GM23338 (cell line): Measurements from ENCODE around the gene TBC1D16. TPM values are rescaled to one million over a fixed set of nuclear protein-coding genes. Genes with fewer than 3 reads are reported as not detected.

Experiments
- ATAC-seq: fragments of 200-7000 bp; cut with Tn5 transposase; 3 replicates; pipeline ENCODE4 v1.9.1; 2020
- DNase-seq: peaks from one replicate; pipeline ENCODE4 v3.0.0-alpha.2; 2015; ENCODE audit warnings: low spot score
- H2AFZ ChIP-seq: fragments of 200-600 bp; sonication (generic); 2 replicates; pipeline ENCODE4 v1.8.0; 2016; ENCODE audit warnings: antibody characterized with exemption, mild to moderate bottlenecking, moderate library complexity
- H3F3A ChIP-seq: fragments of 200-600 bp; sonication (generic); replicated peaks from 2 replicates; pipeline ENCODE4 v1.8.0; 2017; ENCODE audit warnings: antibody characterized with exemption, mixed run types, low read depth
- H3K27ac ChIP-seq: fragments of 200-600 bp; sonication (generic); 2 replicates; pipeline ENCODE4 v1.6.1; 2016; ENCODE audit warnings: low read depth
- H3K27me3 ChIP-seq: fragments of 200-600 bp; sonication (generic); 2 replicates; pipeline ENCODE4 v1.8.0; 2016; ENCODE audit warnings: mild to moderate bottlenecking, mixed run types, moderate library complexity; ENCODE audit not compliant: insufficient read depth
- H3K36me3 ChIP-seq: fragments of 200-600 bp; sonication (generic); 2 replicates; pipeline ENCODE4 v1.8.0; 2016; ENCODE audit warnings: mild to moderate bottlenecking; ENCODE audit not compliant: insufficient read depth
- H3K4me1 ChIP-seq: fragments of 200-600 bp; sonication (generic); 2 replicates; pipeline ENCODE4 v1.8.0; 2016; ENCODE audit warnings: mild to moderate bottlenecking, moderate library complexity; ENCODE audit not compliant: insufficient read depth
- H3K4me2 ChIP-seq: fragments of 200-600 bp; sonication (generic); 2 replicates; pipeline ENCODE4 v1.7.1; 2017; ENCODE audit warnings: mixed run types
- H3K4me3 ChIP-seq: fragments of 200-600 bp; sonication (generic); 2 replicates; pipeline ENCODE4 v1.6.1; 2016; ENCODE audit warnings: mixed run types
- H3K79me2 ChIP-seq: fragments of 200-600 bp; sonication (generic); replicated peaks from 2 replicates; pipeline ENCODE4 v1.8.0; 2017; ENCODE audit warnings: mild to moderate bottlenecking; ENCODE audit not compliant: insufficient read depth
- H3K9me2 ChIP-seq: fragments of 200-600 bp; sonication (generic); 2 replicates; pipeline ENCODE4 v1.8.0; 2017; ENCODE audit not compliant: insufficient read depth
- H4K20me1 ChIP-seq: fragments of 200-600 bp; sonication (generic); replicated peaks from 2 replicates; pipeline ENCODE4 v1.8.0; 2017; ENCODE audit warnings: mild to moderate bottlenecking; ENCODE audit not compliant: insufficient read depth
- H3K27ac Mint-ChIP-seq: 2 replicates; pipeline ENCODE4 v1.8.0; 2020; ENCODE audit warnings: inconsistent platforms, mild to moderate bottlenecking, moderate library complexity, mixed read lengths
- H3K27me3 Mint-ChIP-seq: 3 replicates; pipeline ENCODE4 v1.8.0; 2022; ENCODE audit warnings: low read depth, mild to moderate bottlenecking, moderate library complexity, mixed read lengths, inconsistent platforms; ENCODE audit not compliant: insufficient read depth, poor library complexity
- H3K36me3 Mint-ChIP-seq: 3 replicates; pipeline ENCODE4 v1.8.0; 2021; ENCODE audit warnings: low read depth, mild to moderate bottlenecking, inconsistent platforms, moderate library complexity, mixed read lengths
- H3K4me1 Mint-ChIP-seq: 3 replicates; pipeline ENCODE4 v1.8.0; 2020; ENCODE audit warnings: mild to moderate bottlenecking, inconsistent platforms, mixed read lengths
- H3K4me3 Mint-ChIP-seq: 3 replicates; pipeline ENCODE4 v1.8.0; 2021; ENCODE audit warnings: moderate library complexity, mild to moderate bottlenecking, inconsistent platforms, mixed read lengths
- H3K9me3 Mint-ChIP-seq: 3 replicates; pipeline ENCODE4 v1.8.0; 2020; ENCODE audit warnings: moderate library complexity, mild to moderate bottlenecking, inconsistent platforms, mixed read lengths
- CREB1 ChIP-seq: fragments of 250-450 bp; sonication (Bioruptor Pico); IDR thresholded peaks from 2 replicates; pipeline ENCODE4 v1.5.0; 2020; ENCODE audit warnings: low read depth, mild to moderate bottlenecking, moderate library complexity
- CTCF ChIP-seq, 2 experiments: fragments of 200-600 bp in 1 of 2; sonication (generic) in 1 of 2; conservative IDR thresholded peaks; 2 replicates each; pipeline versions ENCODE4 v1.5.1 to v1.6.1; 2016 to 2017; ENCODE audit warnings: antibody characterized with exemption in 2 of 2, low read depth in 2 of 2, mild to moderate bottlenecking in 2 of 2, moderate library complexity in 1 of 2
- EZH2 ChIP-seq: fragments of 200-600 bp; sonication (generic); IDR thresholded peaks from one replicate; pipeline ENCODE4 v1.8.0; 2017; ENCODE audit warnings: antibody characterized with exemption, mild to moderate bottlenecking, low read depth; ENCODE audit not compliant: unreplicated experiment
- EZH2phosphoT487 ChIP-seq: fragments of 200-600 bp; sonication (generic); IDR thresholded peaks from one replicate; pipeline ENCODE4 v1.8.1; 2018; ENCODE audit warnings: antibody characterized with exemption; ENCODE audit not compliant: unreplicated experiment
- JUNB ChIP-seq: IDR thresholded peaks from one replicate; pipeline ENCODE4 v1.6.1; 2016; ENCODE audit warnings: antibody characterized with exemption; ENCODE audit not compliant: unreplicated experiment
- NANOG ChIP-seq: IDR thresholded peaks from 2 replicates; pipeline ENCODE4 v1.6.1; 2016; ENCODE audit warnings: antibody characterized with exemption, borderline replicate concordance
- POLR2AphosphoS5 ChIP-seq: IDR thresholded peaks from 2 replicates; pipeline ENCODE4 v1.6.1; 2016; ENCODE audit warnings: antibody characterized with exemption, low read depth
- STAT1 ChIP-seq: IDR thresholded peaks from one replicate; pipeline ENCODE4 v1.6.1; 2016; ENCODE audit warnings: antibody characterized with exemption; ENCODE audit not compliant: unreplicated experiment
- ZNF114 ChIP-seq: fragments of 250-450 bp; sonication (Bioruptor Pico); IDR thresholded peaks from 2 replicates; pipeline ENCODE4 v1.5.0; 2020; ENCODE audit warnings: mild to moderate bottlenecking, moderate library complexity
- ZNF331 ChIP-seq: fragments of 250-450 bp; sonication (Bioruptor Pico); IDR thresholded peaks from 2 replicates; pipeline ENCODE4 v1.5.0; 2020; ENCODE audit warnings: low read depth, mild to moderate bottlenecking, moderate library complexity
- ZNF462 ChIP-seq: fragments of 250-450 bp; sonication (Bioruptor Pico); IDR thresholded peaks from 2 replicates; pipeline ENCODE4 v1.5.0; 2020; ENCODE audit warnings: mild to moderate bottlenecking, moderate library complexity
- polyA plus RNA-seq: library from polyadenylated mRNA; unstranded; fragments of >200 nt; fragmentation: Nextera tagmentation; extraction: Ambion mirVana; gene quantifications from 2 replicates; pipeline ENCODE4 v1.2.1, GENCODE V29; 2016
- total RNA-seq: library from RNA; depleted of rRNA; stranded (reverse); fragments of >200 nt; shearing (Covaris generic); gene quantifications from 2 replicates; pipeline ENCODE4 v1.2.3, GENCODE V29; 2014
- TF ChIP-seq, protein P1 (sequence below): IDR thresholded peaks from one replicate; pipeline ENCODE4 v1.6.1; 2018; ENCODE audit warnings: antibody characterized with exemption; ENCODE audit not compliant: unreplicated experiment
- TF ChIP-seq, protein P2 (sequence below): IDR thresholded peaks from 2 replicates; pipeline ENCODE4 v1.6.1; 2016; ENCODE audit warnings: antibody characterized with exemption

The TBC1D16 gene
- total and polyA plus RNA-seq, 2 experiments from 2014 or later: 16.7 to 104 TPM

DNA sequence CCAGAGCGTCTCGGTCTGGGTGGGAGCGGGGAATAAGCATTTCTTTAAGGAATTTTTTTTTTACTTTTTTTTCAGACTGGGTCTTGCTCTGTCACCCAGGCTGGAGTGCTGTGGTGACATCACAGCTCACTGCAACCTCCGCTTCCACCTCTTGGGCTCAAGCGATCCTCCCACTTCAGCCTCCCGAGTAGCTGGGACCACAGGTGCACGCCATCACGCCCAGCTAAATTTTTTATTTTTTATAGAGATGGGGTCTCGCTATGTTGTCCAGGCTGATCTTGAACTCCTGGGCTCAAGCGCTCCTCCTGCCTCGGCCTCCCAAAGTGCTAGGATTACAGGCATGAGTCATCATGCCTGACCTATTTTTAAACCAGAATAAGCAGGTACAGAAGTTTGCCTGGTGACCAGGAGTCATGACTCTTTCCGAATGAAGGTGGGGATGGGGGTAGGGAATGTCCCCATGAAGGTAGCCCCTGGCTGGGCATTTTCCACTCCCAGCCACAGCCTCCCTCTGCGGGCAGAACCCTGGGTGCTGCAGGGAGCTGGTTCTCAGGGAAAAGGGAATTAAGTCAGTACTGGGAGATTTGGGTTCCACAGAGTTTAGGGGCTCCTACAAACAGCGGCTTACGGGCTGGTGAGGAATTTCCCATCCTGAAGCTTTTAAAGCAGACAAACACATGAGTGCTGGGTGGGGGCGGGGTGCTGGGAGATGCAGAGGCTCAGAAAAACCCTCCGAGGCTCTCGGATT is 48.3 kb downstream of the TBC1D16 start:
- H2AFZ ChIP-seq: no peak overlapping the region
- peak; percentile 43 for DNase-seq
- H3K4me1 Mint-ChIP-seq: peaks cover 47% of the 10 kb centered on the region

More for the DNA sequence above, 48.3 kb downstream of the TBC1D16 start:
- no peak overlapping the region for H3K4me2 ChIP-seq
- peak overlapping the region; percentile 61 for H3K27ac Mint-ChIP-seq
- no peaks in the 10 kb centered on the region; the same call in 2 of the 3 replicates for H3K9me3 Mint-ChIP-seq
- H4K20me1 ChIP-seq: peaks cover 16% of the 10 kb centered on the region
- H3K36me3 Mint-ChIP-seq: peaks cover 2% of the 10 kb centered on the region; the same call in 2 of the 3 replicates
- 0 out of 2 replicates have a peak overlapping the region, but pooled peaks have one; percentile 39 for H3K27ac ChIP-seq
- peaks cover 12% of the 10 kb centered on the region for H3K27me3 Mint-ChIP-seq
- no peaks in the 10 kb centered on the region for H3K27me3 ChIP-seq
- no peaks in the 10 kb centered on the region for H3K9me2 ChIP-seq
- peaks cover 26% of the 10 kb centered on the region for H3K4me1 ChIP-seq
- peaks cover 73% of the 10 kb centered on the region for H3K79me2 ChIP-seq
- no peaks in the 10 kb centered on the region; the same call in 1 of the 2 replicates for H3F3A ChIP-seq
- H3K4me3 ChIP-seq: no peak overlapping the region
- TF ChIP-seq JUNB: no peak
- no peak for TF ChIP-seq NANOG
- no peak for TF ChIP-seq ZNF462
- no peak for TF ChIP-seq STAT1
- TF ChIP-seq, protein P1, sequence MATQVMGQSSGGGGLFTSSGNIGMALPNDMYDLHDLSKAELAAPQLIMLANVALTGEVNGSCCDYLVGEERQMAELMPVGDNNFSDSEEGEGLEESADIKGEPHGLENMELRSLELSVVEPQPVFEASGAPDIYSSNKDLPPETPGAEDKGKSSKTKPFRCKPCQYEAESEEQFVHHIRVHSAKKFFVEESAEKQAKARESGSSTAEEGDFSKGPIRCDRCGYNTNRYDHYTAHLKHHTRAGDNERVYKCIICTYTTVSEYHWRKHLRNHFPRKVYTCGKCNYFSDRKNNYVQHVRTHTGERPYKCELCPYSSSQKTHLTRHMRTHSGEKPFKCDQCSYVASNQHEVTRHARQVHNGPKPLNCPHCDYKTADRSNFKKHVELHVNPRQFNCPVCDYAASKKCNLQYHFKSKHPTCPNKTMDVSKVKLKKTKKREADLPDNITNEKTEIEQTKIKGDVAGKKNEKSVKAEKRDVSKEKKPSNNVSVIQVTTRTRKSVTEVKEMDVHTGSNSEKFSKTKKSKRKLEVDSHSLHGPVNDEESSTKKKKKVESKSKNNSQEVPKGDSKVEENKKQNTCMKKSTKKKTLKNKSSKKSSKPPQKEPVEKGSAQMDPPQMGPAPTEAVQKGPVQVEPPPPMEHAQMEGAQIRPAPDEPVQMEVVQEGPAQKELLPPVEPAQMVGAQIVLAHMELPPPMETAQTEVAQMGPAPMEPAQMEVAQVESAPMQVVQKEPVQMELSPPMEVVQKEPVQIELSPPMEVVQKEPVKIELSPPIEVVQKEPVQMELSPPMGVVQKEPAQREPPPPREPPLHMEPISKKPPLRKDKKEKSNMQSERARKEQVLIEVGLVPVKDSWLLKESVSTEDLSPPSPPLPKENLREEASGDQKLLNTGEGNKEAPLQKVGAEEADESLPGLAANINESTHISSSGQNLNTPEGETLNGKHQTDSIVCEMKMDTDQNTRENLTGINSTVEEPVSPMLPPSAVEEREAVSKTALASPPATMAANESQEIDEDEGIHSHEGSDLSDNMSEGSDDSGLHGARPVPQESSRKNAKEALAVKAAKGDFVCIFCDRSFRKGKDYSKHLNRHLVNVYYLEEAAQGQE: no peak
- no peak for TF ChIP-seq ZNF331 (CRISPR knock-in tag)
- TF ChIP-seq, protein P2, sequence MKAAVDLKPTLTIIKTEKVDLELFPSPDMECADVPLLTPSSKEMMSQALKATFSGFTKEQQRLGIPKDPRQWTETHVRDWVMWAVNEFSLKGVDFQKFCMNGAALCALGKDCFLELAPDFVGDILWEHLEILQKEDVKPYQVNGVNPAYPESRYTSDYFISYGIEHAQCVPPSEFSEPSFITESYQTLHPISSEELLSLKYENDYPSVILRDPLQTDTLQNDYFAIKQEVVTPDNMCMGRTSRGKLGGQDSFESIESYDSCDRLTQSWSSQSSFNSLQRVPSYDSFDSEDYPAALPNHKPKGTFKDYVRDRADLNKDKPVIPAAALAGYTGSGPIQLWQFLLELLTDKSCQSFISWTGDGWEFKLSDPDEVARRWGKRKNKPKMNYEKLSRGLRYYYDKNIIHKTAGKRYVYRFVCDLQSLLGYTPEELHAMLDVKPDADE: no peak
- no peak for TF ChIP-seq POLR2AphosphoS5
- no peak for TF ChIP-seq CREB1 (CRISPR knock-in tag)
- no peak for TF ChIP-seq EZH2phosphoT487
- TF ChIP-seq CTCF (conservative IDR thresholded peaks at IDR 0.05; ENCODE audit: low read depth in 2 of 2): no peak
- TF ChIP-seq EZH2: no peak
- no peak for TF ChIP-seq ZNF114
- H3K4me3 Mint-ChIP-seq: no peak overlapping the region
- ATAC-seq: no peak
- no peaks in the 10 kb centered on the region for H3K36me3 ChIP-seq
